ENCODE results near the gene HOOK2. TPM values are rescaled to one million over a fixed set of nuclear protein-coding genes. Genes with fewer than 3 reads are reported as not detected.

The HOOK2 gene
- total and polyA plus RNA-seq, 2 of the 13 experiments (the other 11 are each of a cell fraction or from before 2014, with no cell fraction given): 9.2 to 12.9 TPM

DNA sequence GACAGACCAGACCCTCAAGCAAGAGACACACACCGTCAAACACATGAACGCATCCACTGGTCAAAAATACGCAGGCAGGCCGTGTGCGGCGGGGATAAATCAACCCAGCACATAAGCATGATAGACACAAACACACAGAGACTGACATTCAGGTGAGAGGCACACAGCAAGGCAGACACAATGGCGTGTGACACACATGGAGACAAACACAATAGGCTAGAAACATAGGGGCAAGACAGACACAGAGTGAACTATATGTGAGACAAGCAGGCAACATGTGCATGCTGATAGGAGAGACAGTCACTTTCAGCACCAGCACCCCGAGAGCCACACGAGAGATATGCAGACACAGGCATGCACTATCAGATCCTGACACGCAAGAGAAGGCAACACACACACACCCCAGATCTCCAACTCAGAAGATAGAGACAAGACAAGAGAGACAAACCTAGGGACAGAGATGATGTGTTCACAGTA, 9.1 kb upstream of the HOOK2 start:
- in situ Hi-C loops (cut with HindIII; ENCODE audit: extremely low pct_ligation_motif_present, low pct_unique_long_range_greater_than_20kb) (no loop called here), intact Hi-C loops (cut with micrococcal nuclease; ENCODE audit: unreplicated experiment) (no loop called here)
- H2AFZ ChIP-seq (ENCODE audit: low read length): no peak overlapping the region
- no peaks in the 10 kb centered on the region for H3K36me3 ChIP-seq (replicated peaks in 1 of 2; ENCODE audit: control insufficient read depth in 1 of 2, insufficient read depth in 2 of 2, low read length in 2 of 2)
- ChIA-PET POLR2A (interaction anchor here (1.0 to 3.9 kb wide), 2 partner anchors 8 to 24 kb away, joined by 3 to 38 read pairs; partner anchors contain the start of gene JUNB), CTCF (ENCODE audit: low intra/inter-chr PET ratio, low total read pairs) (no interaction called here)
- no peak for FAIRE-seq
- no peaks in the 10 kb centered on the region for H3K9me3 ChIP-seq (ENCODE audit: low read length)
- no peak overlapping the region for H3K9ac ChIP-seq (ENCODE audit: insufficient read depth, low read depth, low read length)
- 4% methylated on average over 10 of the region's 10 CpGs for whole genome bisulfite sequencing (ENCODE audit: low lambda C conversion rate)
- ATAC-seq: peak; percentile 4; the same call in 1 of the 3 replicates
- peak overlapping the region; percentile 92; the same call in 1 of the 2 replicates for H3K4me2 ChIP-seq (ENCODE audit: low read depth, low read length)
- H3K4me3 ChIP-seq (replicated peaks in 1 of 3; ENCODE audit: insufficient read depth in 1 of 3, low read depth in 2 of 3, low read length in 3 of 3): 0 out of 6 replicates have a peak overlapping the region, but pooled peaks of 1 of the 3 experiments have one; percentile 73
- H4K20me1 ChIP-seq (ENCODE audit: insufficient read depth, low read length): no peaks in the 10 kb centered on the region
- DNase-seq (ENCODE audit: low spot score): no peak
- H3K27ac ChIP-seq (ENCODE audit: extremely low read length, insufficient read depth, low read length): no peak overlapping the region
- peaks cover 85% of the 10 kb centered on the region for H3K4me1 ChIP-seq (ENCODE audit: insufficient read depth, low read length)
- H3K79me2 ChIP-seq (ENCODE audit: insufficient read depth, low read length): no peaks in the 10 kb centered on the region
- BruUV-seq (replicated peaks): no TSS peak
- H3K27me3 ChIP-seq (ENCODE audit: control insufficient read depth in 1 of 2, insufficient read depth in 2 of 2, low read length in 2 of 2): no peaks in the 10 kb centered on the region; a peak in 3 of 5 replicates
- no peak for TF ChIP-seq ZNF441 (CRISPR knock-in tag; IDR thresholded peaks at IDR 0.05; ENCODE audit: borderline replicate concordance)
- TF ChIP-seq NONO (IDR thresholded peaks at IDR 0.05): no peak
- 0 out of 2 replicates have a peak, but pooled peaks have one; percentile 41 for TF ChIP-seq NONO (CRISPR knock-in tag; conservative IDR thresholded peaks at IDR 0.05)
- 0 out of 2 replicates have a peak, but pooled peaks have one; percentile 21 for TF ChIP-seq SPEN (CRISPR knock-in tag; IDR thresholded peaks at IDR 0.05; ENCODE audit: low read depth)
- TF ChIP-seq MYPOP (CRISPR knock-in tag; IDR thresholded peaks at IDR 0.05): 0 out of 2 replicates have a peak, but pooled peaks have one; percentile 27
- 0 out of 2 replicates have a peak, but pooled peaks have one; percentile 40 for TF ChIP-seq BATF2 (CRISPR knock-in tag; IDR thresholded peaks at IDR 0.05)
- TF ChIP-seq, protein P1, sequence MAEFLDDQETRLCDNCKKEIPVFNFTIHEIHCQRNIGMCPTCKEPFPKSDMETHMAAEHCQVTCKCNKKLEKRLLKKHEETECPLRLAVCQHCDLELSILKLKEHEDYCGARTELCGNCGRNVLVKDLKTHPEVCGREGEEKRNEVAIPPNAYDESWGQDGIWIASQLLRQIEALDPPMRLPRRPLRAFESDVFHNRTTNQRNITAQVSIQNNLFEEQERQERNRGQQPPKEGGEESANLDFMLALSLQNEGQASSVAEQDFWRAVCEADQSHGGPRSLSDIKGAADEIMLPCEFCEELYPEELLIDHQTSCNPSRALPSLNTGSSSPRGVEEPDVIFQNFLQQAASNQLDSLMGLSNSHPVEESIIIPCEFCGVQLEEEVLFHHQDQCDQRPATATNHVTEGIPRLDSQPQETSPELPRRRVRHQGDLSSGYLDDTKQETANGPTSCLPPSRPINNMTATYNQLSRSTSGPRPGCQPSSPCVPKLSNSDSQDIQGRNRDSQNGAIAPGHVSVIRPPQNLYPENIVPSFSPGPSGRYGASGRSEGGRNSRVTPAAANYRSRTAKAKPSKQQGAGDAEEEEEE (CRISPR knock-in tag; IDR thresholded peaks at IDR 0.05; ENCODE audit: borderline replicate concordance): no peak
- no peak for TF ChIP-seq ZNF256 (CRISPR knock-in tag; conservative IDR thresholded peaks at IDR 0.05)
- TF ChIP-seq ZNF768 (CRISPR knock-in tag; IDR thresholded peaks at IDR 0.05): peak; percentile 75
- TF ChIP-seq ZC3H13 (CRISPR knock-in tag; IDR thresholded peaks at IDR 0.05): 0 out of 2 replicates have a peak, but pooled peaks have one; percentile 48
- TF ChIP-seq NR2F6 (IDR thresholded peaks at IDR 0.05): no peak
- no peak for TF ChIP-seq NR2F6 (CRISPR knock-in tag; IDR thresholded peaks at IDR 0.05)
- TF ChIP-seq ZNF646 (CRISPR knock-in tag; IDR thresholded peaks at IDR 0.05): peak; percentile 70
- TF ChIP-seq ZNF589 (CRISPR knock-in tag; conservative IDR thresholded peaks at IDR 0.05): 0 out of 2 replicates have a peak, but pooled peaks have one; percentile 46
- TF ChIP-seq CREB1 (IDR thresholded peaks at IDR 0.05): 0 out of 2 replicates have a peak, but pooled peaks have one; percentile 6
- TF ChIP-seq CREB1 (CRISPR knock-in tag; IDR thresholded peaks at IDR 0.05): no peak

Measured in HepG2 (cell line).